Thyroid gland (tissue), 4 donors: Measurements from ENCODE around the gene TES. TPM values are rescaled to one million over a fixed set of nuclear protein-coding genes. Genes with fewer than 3 reads are reported as not detected.

Source experiments
- DNase-seq, 2 donors: peaks; one replicate each; pipeline ENCODE4 v3.0.0-alpha.2; 2019
- H3K27ac ChIP-seq, 3 donors: fragments of 200-600 bp; sonication (generic); 1 replicate in 2 of 3; 2 replicates in 1 of 3; pipeline ENCODE4 v1.5.1; 2016 to 2019; ENCODE audit warnings: mild to moderate bottlenecking in 1 of 3, moderate library complexity in 1 of 3
- H3K27me3 ChIP-seq: fragments of 200-600 bp; sonication (generic); one replicate; pipeline ENCODE4 v1.5.1; 2019
- H3K36me3 ChIP-seq, 2 donors: fragments of 200-600 bp; sonication (generic); one replicate each; pipeline ENCODE4 v1.5.1; 2016 to 2019
- H3K4me1 ChIP-seq, 2 donors: fragments of 200-600 bp; sonication (generic); one replicate each; pipeline ENCODE4 v1.5.1; 2017 to 2019
- H3K4me3 ChIP-seq, 3 donors: fragments of 200-600 bp; sonication (generic); replicated peaks in 1 of 3; 1 replicate in 2 of 3; 2 replicates in 1 of 3; pipeline ENCODE4 v1.5.1; 2016; ENCODE audit warnings: mild to moderate bottlenecking in 1 of 3
- H3K9me3 ChIP-seq: fragments of 200-600 bp; sonication (generic); one replicate; pipeline ENCODE4 v1.5.1; 2017
- CTCF ChIP-seq, 6 experiments: fragments of 200-600 bp in 3 of 6; fragments of 450-650 bp in 3 of 6; sonication (generic) in 3 of 6; IDR thresholded peaks; one replicate each; pipeline ENCODE4 v1.5.1; 2016 to 2019; ENCODE audit warnings: antibody characterized with exemption in 6 of 6, mild to moderate bottlenecking in 2 of 6, inconsistent platforms in 1 of 6, moderate library complexity in 1 of 6
- POLR2A ChIP-seq, 2 donors: fragments of 450-650 bp; IDR thresholded peaks; one replicate each; pipeline ENCODE4 v1.6.1; 2017; ENCODE audit warnings: antibody characterized with exemption in 2 of 2, mild to moderate bottlenecking in 2 of 2, moderate library complexity in 1 of 2
- WGBS, 2 donors: methylation state at CpG; one replicate each; pipeline ENCODE4 v1.1.5; 2017; 5-methylcytosine and 5-hydroxymethylcytosine counted together
- intact Hi-C: fragments of 100-400 bp; cut with DNase I; formaldehyde crosslinking; loops from one replicate; pipeline ENCODE4 v1.15.1; 2023
- total RNA-seq, 4 donors: library from RNA; depleted of rRNA; stranded (reverse); fragments of >200 nt; gene quantifications; one replicate each; pipeline ENCODE4 v1.2.3, GENCODE V29; 2016

Gene TES
- total RNA-seq, 4 donors from 2014 or later = 148 to 177 (median 158) TPM

- no peaks in the 10 kb centered on the region for H3K9me3 ChIP-seq
- H3K27me3 ChIP-seq = no peaks in the 10 kb centered on the region
- WGBS, 2 donors = 72 to 85% methylated on average over 2 of the region's 2 CpGs
- H3K36me3 ChIP-seq = no peaks in the 10 kb centered on the region
- DNase-seq = no peak
- intact Hi-C loops = no loop called here
- H3K4me3 ChIP-seq = no peak overlapping the region
- TF ChIP-seq CTCF (IDR thresholded peaks at IDR 0.05) = no peak
- TF ChIP-seq POLR2A (IDR thresholded peaks at IDR 0.05) = no peak
- H3K27ac ChIP-seq = no peak overlapping the region
- peaks cover 21 to 26% of the 10 kb centered on the region in 2 donors for H3K4me1 ChIP-seq
Observed at GRCh38 chr7:116224492-116225098, 14.3 kb downstream of the TES start.

GRCh38 chr7:116225860-116226259, 15.5 kb downstream of the TES start:
- no peak for TF ChIP-seq POLR2A (IDR thresholded peaks at IDR 0.05)
- no peak for TF ChIP-seq CTCF (IDR thresholded peaks at IDR 0.05)
- Histone ChIP-seq H3K4me1 (peaks cover 31 to 37% of the 10 kb centered on the region in 2 donors), H3K9me3 (no peaks in the 10 kb centered on the region), H3K27ac (no peak overlapping the region), H3K4me3 (no peak overlapping the region), H3K36me3 (no peaks in the 10 kb centered on the region), H3K27me3 (no peaks in the 10 kb centered on the region)
- no peak for DNase-seq
- intact Hi-C loops = no loop called here

- no peak for DNase-seq
- intact Hi-C loops = no loop called here
- Histone ChIP-seq H3K9me3 (no peaks in the 10 kb centered on the region), H3K27me3 (no peaks in the 10 kb centered on the region), H3K4me3 (no peak overlapping the region), H3K36me3 (no peaks in the 10 kb centered on the region), H3K4me1 (peaks cover 39 to 45% of the 10 kb centered on the region in 2 donors), H3K27ac (no peak overlapping the region)
- 88 to 91% methylated on average over 2 of the region's 2 CpGs for WGBS, 2 donors
- TF ChIP-seq CTCF (IDR thresholded peaks at IDR 0.05) (no peak), POLR2A (IDR thresholded peaks at IDR 0.05) (no peak)
Observed at GRCh38 chr7:116226664-116227063, 16.3 kb downstream of the TES start.

GRCh38 chr7:116227678-116228239, 17.4 kb downstream of the TES start:
- H3K27me3 ChIP-seq = no peaks in the 10 kb centered on the region
- no peak overlapping the region for H3K4me3 ChIP-seq
- H3K27ac ChIP-seq = peak overlapping the region in 1 of 3 donors; percentile 4
- no peaks in the 10 kb centered on the region for H3K9me3 ChIP-seq
- no peak for TF ChIP-seq CTCF (IDR thresholded peaks at IDR 0.05)
- intact Hi-C loops = no loop called here
- no peak for DNase-seq
- peaks cover 50 to 56% of the 10 kb centered on the region in 2 donors for H3K4me1 ChIP-seq
- H3K36me3 ChIP-seq = no peaks in the 10 kb centered on the region
- 76 to 87% methylated on average over 2 of the region's 2 CpGs for WGBS, 2 donors

GRCh38 chr7:116228241-116228640, 17.9 kb downstream of the TES start:
- no peak overlapping the region for H3K4me3 ChIP-seq
- H3K4me1 ChIP-seq = peaks cover 52 to 61% of the 10 kb centered on the region in 2 donors
- TF ChIP-seq CTCF (IDR thresholded peaks at IDR 0.05) (no peak), POLR2A (IDR thresholded peaks at IDR 0.05) (no peak)
- 73 to 75% methylated on average over 5 of the region's 5 CpGs for WGBS, 2 donors
- no peaks in the 10 kb centered on the region for H3K9me3 ChIP-seq
- no peaks in the 10 kb centered on the region for H3K27me3 ChIP-seq
- peak overlapping the region in 1 of 3 donors; percentile 4 for H3K27ac ChIP-seq
- no peak for DNase-seq
- intact Hi-C loops = no loop called here
- H3K36me3 ChIP-seq = no peaks in the 10 kb centered on the region
